Stomach smooth muscle (tissue), 2 donors: ENCODE measurements around the gene PLD4.
"Not testable (repeated sequence)": the region's sequence is repeated elsewhere in the genome, so short reads cannot be mapped to it uniquely, and the experiment has no call there.

ENCODE experiments used
- H3K27ac ChIP-seq: one replicate; pipeline ENCODE4 v1.7.0; 2013; ENCODE audit warnings: mild to moderate bottlenecking, low read length, inconsistent platforms
- H3K27me3 ChIP-seq, 2 donors: one replicate each; pipeline ENCODE4 v1.7.0; 2013; ENCODE audit warnings: low read length in 2 of 2; ENCODE audit not compliant: insufficient read depth in 2 of 2, control insufficient read depth in 1 of 2
- H3K36me3 ChIP-seq, 2 donors: one replicate each; pipeline ENCODE4 v1.7.0; 2013; ENCODE audit warnings: low read length in 2 of 2; ENCODE audit not compliant: control insufficient read depth in 2 of 2, insufficient read depth in 2 of 2
- H3K4me1 ChIP-seq: one replicate; pipeline ENCODE4 v1.7.0; 2013; ENCODE audit warnings: low read length; ENCODE audit not compliant: control insufficient read depth, insufficient read depth
- H3K4me3 ChIP-seq, 2 donors: one replicate each; pipeline ENCODE4 v1.7.0; 2013; ENCODE audit warnings: low read length in 2 of 2
- H3K9ac ChIP-seq, 2 donors: one replicate each; pipeline ENCODE4 v1.7.0; 2013; ENCODE audit warnings: low read length in 2 of 2, mild to moderate bottlenecking in 1 of 2
- H3K9me3 ChIP-seq, 2 donors: one replicate each; pipeline ENCODE4 v1.7.0; 2013; ENCODE audit warnings: low read length in 2 of 2; ENCODE audit not compliant: control insufficient read depth in 2 of 2
- donor health status: healthy.
- donor health status: Pancreatic carcinoma.

Gene PLD4

GRCh38 chr14:104904650-104905578 is 19.8 kb upstream of the PLD4 start:
- not testable (repeated sequence) for H3K27ac ChIP-seq, H3K4me3 ChIP-seq, H3K27me3 ChIP-seq, H3K9me3 ChIP-seq, H3K36me3 ChIP-seq, H3K4me1 ChIP-seq, H3K9ac ChIP-seq

DNA sequence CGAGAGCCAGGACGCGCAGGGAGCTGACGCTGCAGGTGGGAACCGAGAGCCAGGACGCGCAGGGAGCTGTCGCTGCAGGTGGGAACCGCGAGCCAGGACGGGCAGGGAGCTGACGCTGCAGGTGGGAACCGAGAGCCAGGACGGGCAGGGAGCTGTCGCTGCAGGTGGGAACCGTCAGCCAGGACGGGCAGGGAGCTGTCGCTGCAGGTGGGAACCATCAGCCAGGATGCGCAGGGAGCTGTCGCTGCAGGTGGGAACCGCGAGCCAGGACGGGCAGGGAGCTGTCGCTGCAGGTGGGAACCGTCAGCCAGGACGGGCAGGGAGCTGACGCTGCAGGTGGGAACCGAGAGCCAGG is 19.1 kb upstream of the PLD4 start:
- not testable (repeated sequence) for H3K36me3 ChIP-seq, H3K27ac ChIP-seq, H3K9me3 ChIP-seq, H3K4me3 ChIP-seq, H3K27me3 ChIP-seq, H3K4me1 ChIP-seq, H3K9ac ChIP-seq

DNA sequence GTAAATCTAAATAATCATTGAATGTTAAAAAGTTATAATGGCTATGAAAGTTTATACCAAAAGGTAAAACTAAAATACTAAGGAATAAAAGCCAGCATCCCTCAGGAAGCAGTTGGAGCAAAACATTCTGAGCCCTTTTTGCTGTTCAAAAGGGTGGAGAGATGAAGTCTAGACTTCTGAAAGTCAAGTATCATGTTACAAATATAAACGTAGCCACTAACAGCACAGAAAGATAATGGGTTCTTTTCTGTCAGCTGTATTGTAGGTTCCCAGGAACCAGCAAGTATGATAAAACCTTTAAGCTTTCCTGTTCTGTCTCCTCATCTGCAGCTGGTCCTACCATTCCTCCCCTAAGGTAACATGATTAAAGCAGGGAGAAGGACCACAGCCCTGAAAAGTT is 16.4 kb upstream of the PLD4 start:
- H3K27ac ChIP-seq = no peak overlapping the region
- H3K4me3 ChIP-seq = no peak overlapping the region
- no peak overlapping the region for H3K9ac ChIP-seq
- no peaks in the 10 kb centered on the region for H3K27me3 ChIP-seq
- H3K9me3 ChIP-seq = peaks cover 0 to 4% of the 10 kb centered on the region in 2 donors
- H3K4me1 ChIP-seq = no peaks in the 10 kb centered on the region
- H3K36me3 ChIP-seq = no peaks in the 10 kb centered on the region

DNA sequence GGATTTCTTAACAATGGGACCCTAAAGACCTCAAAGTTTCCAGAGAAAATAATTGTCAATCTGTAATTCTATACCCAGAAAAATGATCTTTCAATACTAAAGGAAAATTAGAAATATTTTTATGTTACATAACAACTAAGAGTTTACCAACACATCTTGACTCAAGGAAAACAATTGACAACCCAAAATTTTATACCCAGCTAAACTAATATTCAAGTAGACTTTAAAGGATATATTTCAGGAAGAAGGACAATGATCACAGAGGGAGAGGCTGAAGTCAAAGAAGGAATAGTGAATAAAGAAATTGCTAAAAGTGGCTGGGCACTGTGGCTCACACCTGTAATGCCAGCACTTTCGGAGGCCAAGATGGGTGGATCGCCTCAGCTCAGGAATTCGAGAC is 12.6 kb upstream of the PLD4 start:
- Histone ChIP-seq H3K36me3 (no peaks in the 10 kb centered on the region), H3K9ac (no peak overlapping the region), H3K27me3 (no peaks in the 10 kb centered on the region), H3K9me3 (peaks cover 0 to 4% of the 10 kb centered on the region in 2 donors), H3K4me1 (no peaks in the 10 kb centered on the region), H3K4me3 (no peak overlapping the region), H3K27ac (no peak overlapping the region)

DNA sequence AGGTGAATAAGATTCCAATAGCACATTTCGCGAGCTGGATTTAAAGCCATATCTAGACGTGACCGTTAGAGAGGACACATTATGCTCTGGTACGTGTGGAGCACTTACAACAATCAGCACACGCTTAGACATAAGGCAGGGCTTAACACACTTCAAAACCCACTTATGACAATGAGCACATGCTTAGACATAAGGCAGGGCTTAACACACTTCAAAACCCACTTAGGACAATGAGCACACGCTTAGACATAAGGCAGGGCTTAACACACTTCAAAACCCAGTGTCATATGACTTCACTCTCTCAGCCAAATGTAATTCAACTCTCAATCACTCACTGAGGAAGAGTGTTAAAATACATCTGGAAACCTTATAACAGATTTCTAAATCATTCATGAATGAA is 11.2 kb upstream of the PLD4 start:
- Histone ChIP-seq H3K9me3 (peaks cover 0 to 4% of the 10 kb centered on the region in 2 donors), H3K36me3 (no peaks in the 10 kb centered on the region)

GRCh38 chr14:104917116-104917515 is 7.6 kb upstream of the PLD4 start:
- no peak overlapping the region for H3K4me3 ChIP-seq
- H3K4me1 ChIP-seq = no peaks in the 10 kb centered on the region
- no peaks in the 10 kb centered on the region for H3K27me3 ChIP-seq
- no peaks in the 10 kb centered on the region for H3K9me3 ChIP-seq
- no peak overlapping the region for H3K9ac ChIP-seq
- H3K27ac ChIP-seq = no peak overlapping the region
- no peaks in the 10 kb centered on the region for H3K36me3 ChIP-seq

More for the DNA sequence above, 11.2 kb upstream of the PLD4 start:
- H3K27ac ChIP-seq = no peak overlapping the region
- no peak overlapping the region for H3K4me3 ChIP-seq
- no peaks in the 10 kb centered on the region for H3K4me1 ChIP-seq
- H3K9ac ChIP-seq = no peak overlapping the region
- no peaks in the 10 kb centered on the region for H3K27me3 ChIP-seq

- H3K9me3 ChIP-seq = no peaks in the 10 kb centered on the region
- no peaks in the 10 kb centered on the region for H3K4me1 ChIP-seq
- no peak overlapping the region for H3K9ac ChIP-seq
- no peak overlapping the region for H3K4me3 ChIP-seq
- H3K36me3 ChIP-seq = no peaks in the 10 kb centered on the region
- H3K27ac ChIP-seq = no peak overlapping the region
- no peaks in the 10 kb centered on the region for H3K27me3 ChIP-seq
These were observed 6.7 kb upstream of the PLD4 start for GRCh38 chr14:104917993-104918392.

- not testable (repeated sequence) for H3K27me3 ChIP-seq, H3K4me1 ChIP-seq, H3K9me3 ChIP-seq, H3K27ac ChIP-seq, H3K36me3 ChIP-seq, H3K4me3 ChIP-seq, H3K9ac ChIP-seq
These were observed 5.3 kb upstream of the PLD4 start for GRCh38 chr14:104919152-104919992.

GRCh38 chr14:104919993-104920315 is 4.7 kb upstream of the PLD4 start:
- Histone ChIP-seq H3K9me3 (peaks cover 0 to 5% of the 10 kb centered on the region in 2 donors), H3K9ac (no peak overlapping the region), H3K4me1 (no peaks in the 10 kb centered on the region), H3K4me3 (no peak overlapping the region), H3K27me3 (no peaks in the 10 kb centered on the region), H3K27ac (no peak overlapping the region), H3K36me3 (no peaks in the 10 kb centered on the region)

DNA sequence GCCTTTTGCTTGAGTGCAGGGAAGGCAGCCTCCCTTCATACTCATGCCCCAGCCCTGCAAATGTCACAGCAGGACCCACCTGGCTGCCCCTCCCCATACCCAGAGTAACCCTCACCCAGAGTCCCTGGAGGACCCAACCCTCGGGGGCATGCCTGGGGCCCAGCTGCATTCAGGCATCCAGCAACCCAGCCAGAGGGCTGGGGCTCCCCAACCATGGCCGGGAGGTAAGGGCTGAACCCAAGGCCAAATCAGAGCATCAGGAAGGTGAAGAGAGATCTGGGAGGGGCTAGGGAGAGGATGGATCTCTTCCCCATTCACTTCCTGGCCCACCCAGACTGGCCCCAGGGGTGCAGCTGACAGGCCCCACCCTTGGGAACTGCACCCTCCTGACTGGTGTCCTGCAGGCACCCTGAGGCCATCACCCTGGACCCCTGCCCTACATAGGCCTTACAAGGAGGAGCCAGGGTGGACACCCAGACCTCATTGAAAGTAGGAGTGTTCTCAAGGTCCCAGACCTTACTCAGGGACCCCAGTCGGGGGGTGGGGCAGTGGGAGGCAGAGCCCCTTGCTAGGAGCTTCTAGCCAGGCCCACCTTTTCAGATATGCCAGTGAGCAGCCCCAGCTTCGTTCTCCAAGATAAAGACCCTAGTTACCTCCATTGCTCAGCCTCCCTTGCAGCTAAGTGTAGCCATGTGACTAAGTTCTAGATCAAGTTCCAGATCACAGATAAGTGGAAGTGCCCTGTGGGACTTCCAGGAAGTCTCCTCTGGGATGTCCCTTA is 849 bp upstream of the PLD4 start:
- Histone ChIP-seq H3K4me3 (no peak overlapping the region), H3K36me3 (no peaks in the 10 kb centered on the region), H3K9me3 (peaks cover 0 to 5% of the 10 kb centered on the region in 2 donors), H3K9ac (no peak overlapping the region), H3K27me3 (no peaks in the 10 kb centered on the region), H3K4me1 (no peaks in the 10 kb centered on the region), H3K27ac (no peak overlapping the region)
